Osteoblast (primary cell): ENCODE measurements around the gene ABCC3. TPM values are rescaled to one million over a fixed set of nuclear protein-coding genes. Genes with fewer than 3 reads are reported as not detected.

Source experiments
- DNase-seq: peaks from one replicate; pipeline ENCODE4 v3.0.0; 2011; ENCODE audit warnings: low spot score, mixed read lengths; ENCODE audit not compliant: insufficient read length; ENCODE audit errors: missing footprints
- H2AFZ ChIP-seq: 2 replicates; pipeline ENCODE4 v1.6.0; 2011; ENCODE audit warnings: mild to moderate bottlenecking, low read length
- H3K27ac ChIP-seq: 2 replicates; pipeline ENCODE4 v1.5.1; 2011; ENCODE audit warnings: mild to moderate bottlenecking, low read depth, low read length, moderate library complexity
- H3K27me3 ChIP-seq: 2 replicates; pipeline ENCODE4 v1.6.0; 2012; ENCODE audit warnings: mild to moderate bottlenecking, control low read depth, inconsistent platforms, low read length, moderate library complexity; ENCODE audit not compliant: insufficient read depth
- H3K36me3 ChIP-seq: 2 replicates; pipeline ENCODE4 v1.5.1; 2011; ENCODE audit warnings: mild to moderate bottlenecking, low read length, control low read depth, moderate library complexity; ENCODE audit not compliant: insufficient read depth
- H3K4me1 ChIP-seq: 2 replicates; pipeline ENCODE4 v1.5.1; 2011; ENCODE audit warnings: mild to moderate bottlenecking, low read length, control low read depth, moderate library complexity; ENCODE audit not compliant: insufficient read depth
- H3K4me2 ChIP-seq: 2 replicates; pipeline ENCODE4 v1.6.0; 2011; ENCODE audit warnings: mild to moderate bottlenecking, low read length; ENCODE audit not compliant: insufficient read depth
- H3K4me3 ChIP-seq: fragments of 200-600 bp; sonication (generic); 3 replicates; pipeline ENCODE4 v1.5.1; 2012; ENCODE audit warnings: mild to moderate bottlenecking, low read length, inconsistent platforms; ENCODE audit not compliant: insufficient read depth
- H3K79me2 ChIP-seq: 2 replicates; pipeline ENCODE4 v1.6.0; 2012; ENCODE audit warnings: mild to moderate bottlenecking, low read length, control low read depth, inconsistent platforms; ENCODE audit not compliant: insufficient read depth
- H3K9me3 ChIP-seq: 2 replicates; pipeline ENCODE4 v1.5.1; 2011; ENCODE audit warnings: low read depth, low read length, control low read depth
- H4K20me1 ChIP-seq: 2 replicates; pipeline ENCODE4 v1.6.0; 2012; ENCODE audit warnings: mild to moderate bottlenecking, low read length, control low read depth; ENCODE audit not compliant: insufficient read depth
- total RNA-seq: library from RNA; depleted of rRNA; stranded (reverse); fragments of >200 nt; gene quantifications from 2 replicates; pipeline ENCODE4 v1.2.3, GENCODE V29; 2012
- TF ChIP-seq, protein P1 (sequence below): IDR thresholded peaks from 2 replicates; pipeline ENCODE4 v1.5.1; 2011; ENCODE audit warnings: mild to moderate bottlenecking, low read depth, low read length, moderate library complexity; ENCODE audit errors: extremely low read depth

The ABCC3 gene
- total RNA-seq, 1 donor, result 28.6 TPM

DNA sequence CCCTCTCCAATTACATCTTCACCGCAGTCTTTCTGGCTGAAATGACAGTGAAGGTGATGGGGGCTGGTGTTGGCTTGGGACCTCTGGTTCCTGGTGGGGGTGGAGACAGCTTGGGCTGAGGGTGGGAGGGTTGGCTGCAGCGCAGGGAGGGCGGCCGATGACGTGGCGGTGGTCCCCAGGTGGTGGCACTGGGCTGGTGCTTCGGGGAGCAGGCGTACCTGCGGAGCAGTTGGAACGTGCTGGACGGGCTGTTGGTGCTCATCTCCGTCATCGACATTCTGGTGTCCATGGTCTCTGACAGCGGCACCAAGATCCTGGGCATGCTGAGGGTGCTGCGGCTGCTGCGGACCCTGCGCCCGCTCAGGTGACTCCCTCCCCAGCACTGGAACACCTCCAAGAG, 31.8 kb upstream of the ABCC3 start:
- Histone ChIP-seq H3K4me1 (no peaks in the 10 kb centered on the region), H4K20me1 (no peaks in the 10 kb centered on the region), H3K27me3 (peaks cover 13% of the 10 kb centered on the region), H3K4me2 (no peak overlapping the region), H3K36me3 (no peaks in the 10 kb centered on the region), H2AFZ (no peak overlapping the region), H3K4me3 (no peak overlapping the region), H3K79me2 (no peaks in the 10 kb centered on the region), H3K9me3 (no peaks in the 10 kb centered on the region), H3K27ac (no peak overlapping the region)
- TF ChIP-seq, protein P1, sequence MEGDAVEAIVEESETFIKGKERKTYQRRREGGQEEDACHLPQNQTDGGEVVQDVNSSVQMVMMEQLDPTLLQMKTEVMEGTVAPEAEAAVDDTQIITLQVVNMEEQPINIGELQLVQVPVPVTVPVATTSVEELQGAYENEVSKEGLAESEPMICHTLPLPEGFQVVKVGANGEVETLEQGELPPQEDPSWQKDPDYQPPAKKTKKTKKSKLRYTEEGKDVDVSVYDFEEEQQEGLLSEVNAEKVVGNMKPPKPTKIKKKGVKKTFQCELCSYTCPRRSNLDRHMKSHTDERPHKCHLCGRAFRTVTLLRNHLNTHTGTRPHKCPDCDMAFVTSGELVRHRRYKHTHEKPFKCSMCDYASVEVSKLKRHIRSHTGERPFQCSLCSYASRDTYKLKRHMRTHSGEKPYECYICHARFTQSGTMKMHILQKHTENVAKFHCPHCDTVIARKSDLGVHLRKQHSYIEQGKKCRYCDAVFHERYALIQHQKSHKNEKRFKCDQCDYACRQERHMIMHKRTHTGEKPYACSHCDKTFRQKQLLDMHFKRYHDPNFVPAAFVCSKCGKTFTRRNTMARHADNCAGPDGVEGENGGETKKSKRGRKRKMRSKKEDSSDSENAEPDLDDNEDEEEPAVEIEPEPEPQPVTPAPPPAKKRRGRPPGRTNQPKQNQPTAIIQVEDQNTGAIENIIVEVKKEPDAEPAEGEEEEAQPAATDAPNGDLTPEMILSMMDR, result no peak
- DNase-seq, result no peak

DNA sequence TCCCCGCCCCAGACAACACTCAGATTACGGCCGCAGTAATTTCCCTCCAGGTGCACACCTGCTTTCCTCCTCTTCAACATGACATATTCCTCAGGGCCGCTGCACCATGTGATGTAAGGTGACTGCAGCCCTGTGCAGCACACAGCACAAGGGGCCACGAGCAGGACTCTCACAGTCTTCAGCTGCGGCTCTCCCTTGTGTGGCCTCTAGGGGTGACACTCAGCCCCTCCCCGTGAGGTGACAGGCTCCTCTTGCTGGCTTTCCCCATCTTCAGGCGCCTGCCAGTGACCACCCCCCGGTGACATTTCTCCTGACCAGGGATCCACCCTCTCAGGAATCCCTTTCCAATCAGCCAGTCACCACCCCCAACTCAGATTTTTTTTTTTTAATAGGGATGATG, 31.3 kb upstream of the ABCC3 start:
- no peaks in the 10 kb centered on the region for H3K36me3 ChIP-seq
- H3K27me3 ChIP-seq, result peaks cover 13% of the 10 kb centered on the region
- H3K4me3 ChIP-seq, result no peak overlapping the region
- H2AFZ ChIP-seq, result no peak overlapping the region
- no peak for DNase-seq
- H3K4me2 ChIP-seq, result no peak overlapping the region
- H4K20me1 ChIP-seq, result no peaks in the 10 kb centered on the region
- no peaks in the 10 kb centered on the region for H3K4me1 ChIP-seq
- H3K79me2 ChIP-seq, result no peaks in the 10 kb centered on the region
- no peak overlapping the region for H3K27ac ChIP-seq
- H3K9me3 ChIP-seq, result no peaks in the 10 kb centered on the region
- TF ChIP-seq, protein P1, result peak; percentile 10

DNA sequence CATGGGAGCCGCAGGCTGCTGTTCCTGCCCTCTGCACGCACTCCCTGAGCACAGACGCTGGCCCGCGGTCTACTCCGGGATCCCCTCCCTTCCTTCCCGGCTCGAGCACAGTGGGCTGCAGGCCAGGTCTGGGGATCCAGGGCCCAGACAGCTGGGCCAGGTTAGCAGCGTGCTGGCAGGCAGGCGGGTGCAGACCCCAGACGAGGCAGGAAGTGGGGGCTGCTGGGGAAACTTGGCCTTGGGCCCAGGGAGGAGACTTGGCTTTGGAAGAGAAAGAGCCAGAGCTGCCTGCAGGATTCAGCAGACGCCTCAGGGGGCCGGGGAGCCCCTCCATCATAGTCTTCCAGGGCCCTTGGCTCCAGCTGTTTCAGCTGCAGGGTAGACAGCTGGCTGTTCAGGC, 30.2 kb upstream of the ABCC3 start:
- Histone ChIP-seq H3K9me3 (no peaks in the 10 kb centered on the region), H3K4me3 (no peak overlapping the region), H3K27ac (no peak overlapping the region), H3K79me2 (no peaks in the 10 kb centered on the region), H3K4me1 (no peaks in the 10 kb centered on the region), H2AFZ (no peak overlapping the region), H3K4me2 (peak overlapping the region; percentile 57), H3K36me3 (no peaks in the 10 kb centered on the region), H3K27me3 (peaks cover 13% of the 10 kb centered on the region), H4K20me1 (no peaks in the 10 kb centered on the region)
- TF ChIP-seq, protein P1, result no peak
- DNase-seq, result peak; percentile 95

DNA sequence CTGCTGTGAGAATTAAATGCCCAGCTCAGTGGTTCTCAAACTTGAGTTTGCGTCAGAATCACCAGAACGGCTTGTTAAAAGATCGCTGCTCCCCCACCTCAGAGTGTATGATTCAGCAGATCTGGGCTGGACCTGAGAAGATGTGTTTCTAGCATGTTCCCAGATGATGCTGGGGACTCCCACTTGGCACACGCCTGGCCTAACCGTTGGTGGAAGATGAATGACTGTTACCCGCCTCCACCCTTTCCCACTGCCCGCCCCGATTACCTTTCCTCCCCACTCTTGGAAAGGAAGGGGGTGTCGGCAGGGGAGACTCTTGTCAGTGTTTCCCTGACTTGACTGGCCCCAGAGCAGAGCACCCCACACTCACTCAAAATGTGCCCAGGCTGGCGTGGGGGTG, 29.3 kb upstream of the ABCC3 start:
- TF ChIP-seq, protein P1, result no peak
- H3K4me3 ChIP-seq, result no peak overlapping the region
- H3K79me2 ChIP-seq, result no peaks in the 10 kb centered on the region
- H2AFZ ChIP-seq, result no peak overlapping the region
- H3K9me3 ChIP-seq, result no peaks in the 10 kb centered on the region
- peaks cover 15% of the 10 kb centered on the region for H3K27me3 ChIP-seq
- H3K27ac ChIP-seq, result no peak overlapping the region
- no peaks in the 10 kb centered on the region for H3K4me1 ChIP-seq
- no peaks in the 10 kb centered on the region for H3K36me3 ChIP-seq
- no peaks in the 10 kb centered on the region for H4K20me1 ChIP-seq
- no peak overlapping the region for H3K4me2 ChIP-seq
- DNase-seq, result no peak
